NK-92 (cell line): ENCODE measurements around the gene DUSP8.
"Not testable (repeated sequence)": the region's sequence is repeated elsewhere in the genome, so short reads cannot be mapped to it uniquely, and the experiment has no call there.

Experiments used
- DNase-seq: peaks from one replicate; lab custom pipeline; 2025; ENCODE audit not compliant: unreplicated experiment; lab: John Stamatoyannopoulos, UW

DUSP8 gene

DNA sequence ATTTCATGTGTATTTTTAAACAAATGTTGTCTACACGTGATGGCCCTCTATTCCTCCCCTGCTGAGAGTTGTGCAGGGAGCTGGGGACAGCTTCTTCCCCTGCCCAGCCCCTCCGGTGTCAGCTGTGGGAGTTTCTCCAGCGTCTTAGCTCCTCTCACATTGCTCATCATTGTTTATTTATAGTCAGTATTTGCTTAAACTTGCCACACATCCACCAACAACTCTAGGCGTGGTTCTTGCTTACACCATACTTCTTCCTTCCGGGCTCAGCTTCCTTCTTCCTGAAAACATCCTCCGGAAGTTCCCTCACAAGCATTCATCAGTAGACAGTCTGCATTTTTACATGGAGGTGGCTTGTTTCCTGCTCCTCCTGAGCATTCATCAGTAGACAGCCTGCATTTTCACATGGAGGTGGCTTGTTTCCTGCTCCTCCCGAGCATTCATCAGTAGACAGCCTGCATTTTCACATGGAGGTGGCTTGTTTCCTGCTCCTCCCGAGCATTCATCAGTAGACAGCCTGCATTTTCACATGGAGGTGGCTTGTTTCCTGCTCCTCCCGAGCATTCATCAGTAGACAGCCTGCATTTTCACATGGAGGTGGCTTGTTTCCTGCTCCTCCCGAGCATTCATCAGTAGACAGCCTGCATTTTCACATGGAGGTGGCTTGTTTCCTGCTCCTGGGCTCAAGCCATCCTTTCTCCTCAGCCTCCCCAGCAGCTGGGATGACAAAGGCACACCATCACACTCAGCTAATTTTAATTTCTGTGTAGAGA, 17.3 kb upstream of the DUSP8 start:
- not testable (repeated sequence) for DNase-seq

DNA sequence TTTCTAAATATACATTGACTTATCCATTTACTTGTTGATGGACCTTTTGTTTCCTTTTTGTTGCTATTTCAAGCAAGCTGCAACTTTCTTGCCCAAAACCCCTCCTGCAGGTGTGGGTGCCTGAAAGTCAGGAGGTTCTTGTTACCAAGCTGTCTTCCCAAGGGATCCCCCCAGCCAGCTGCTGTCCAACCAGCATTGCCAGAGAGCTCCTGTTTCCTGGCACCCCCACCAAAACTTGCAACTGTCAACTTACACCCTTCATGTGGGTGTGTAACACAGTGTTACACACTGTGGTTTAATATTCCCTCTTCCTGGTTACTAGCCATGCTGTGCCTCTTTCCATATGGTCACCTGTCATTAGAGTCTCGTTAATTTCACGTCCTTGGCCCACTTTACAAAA, 14.6 kb upstream of the DUSP8 start:
- DNase-seq = no peak

- DNase-seq = not testable (repeated sequence)
Observed at GRCh38 chr11:1584661-1585370, 12.7 kb upstream of the DUSP8 start, which contains the start of gene KRTAP5-1. TSS of gene KRTAP5-1 (minus strand) at chr11:1585283. CDS start at chr11:1585249, 34 bp downstream.

DNA sequence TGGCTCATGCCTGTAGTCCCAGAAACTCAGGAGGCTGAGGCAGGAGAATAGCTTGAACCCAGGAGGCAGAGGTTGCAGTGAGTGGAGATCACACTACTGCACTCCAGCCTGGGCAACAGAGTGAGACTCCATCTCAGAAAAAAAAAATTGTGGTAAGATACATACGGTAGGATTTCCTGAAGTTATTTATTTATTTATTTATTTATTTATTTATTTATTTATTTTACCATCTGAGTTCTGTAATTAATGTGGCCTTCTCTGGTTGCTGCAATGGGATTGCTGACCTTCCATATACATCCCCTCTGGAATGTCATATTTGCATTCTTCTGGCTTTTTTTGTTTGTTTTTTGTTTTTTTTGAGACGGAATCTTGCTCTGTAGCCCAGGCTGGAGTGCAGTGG, 10.8 kb upstream of the DUSP8 start:
- not testable (repeated sequence) for DNase-seq

DNA sequence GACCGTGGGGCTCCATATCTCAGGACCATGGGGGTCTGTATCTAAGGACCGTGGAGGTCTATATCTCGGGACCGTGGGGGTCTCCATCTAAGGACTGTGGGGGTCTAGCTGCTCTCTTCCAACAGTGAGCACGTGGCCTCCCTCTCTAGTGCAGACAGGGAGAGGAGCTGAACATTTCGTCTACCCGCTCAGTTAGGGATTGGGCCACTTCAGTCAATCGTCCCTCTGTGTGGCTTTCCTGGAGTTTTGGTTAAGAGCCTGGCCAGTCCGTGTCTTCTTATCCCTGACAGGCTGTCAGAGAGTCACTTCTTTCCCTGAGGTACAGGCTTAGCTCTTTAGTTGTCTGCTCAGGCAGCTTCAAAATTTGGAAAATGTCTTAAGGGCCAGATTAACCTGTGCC, 9.9 kb upstream of the DUSP8 start:
- no peak for DNase-seq

- no peak for DNase-seq
Observed at GRCh38 chr11:1576825-1577224, 4.8 kb upstream of the DUSP8 start.

- not testable (repeated sequence) for DNase-seq
Observed at GRCh38 chr11:1575756-1576155, 3.7 kb upstream of the DUSP8 start.

GRCh38 chr11:1574933-1575242, 2.8 kb upstream of the DUSP8 start:
- DNase-seq = no peak

DNA sequence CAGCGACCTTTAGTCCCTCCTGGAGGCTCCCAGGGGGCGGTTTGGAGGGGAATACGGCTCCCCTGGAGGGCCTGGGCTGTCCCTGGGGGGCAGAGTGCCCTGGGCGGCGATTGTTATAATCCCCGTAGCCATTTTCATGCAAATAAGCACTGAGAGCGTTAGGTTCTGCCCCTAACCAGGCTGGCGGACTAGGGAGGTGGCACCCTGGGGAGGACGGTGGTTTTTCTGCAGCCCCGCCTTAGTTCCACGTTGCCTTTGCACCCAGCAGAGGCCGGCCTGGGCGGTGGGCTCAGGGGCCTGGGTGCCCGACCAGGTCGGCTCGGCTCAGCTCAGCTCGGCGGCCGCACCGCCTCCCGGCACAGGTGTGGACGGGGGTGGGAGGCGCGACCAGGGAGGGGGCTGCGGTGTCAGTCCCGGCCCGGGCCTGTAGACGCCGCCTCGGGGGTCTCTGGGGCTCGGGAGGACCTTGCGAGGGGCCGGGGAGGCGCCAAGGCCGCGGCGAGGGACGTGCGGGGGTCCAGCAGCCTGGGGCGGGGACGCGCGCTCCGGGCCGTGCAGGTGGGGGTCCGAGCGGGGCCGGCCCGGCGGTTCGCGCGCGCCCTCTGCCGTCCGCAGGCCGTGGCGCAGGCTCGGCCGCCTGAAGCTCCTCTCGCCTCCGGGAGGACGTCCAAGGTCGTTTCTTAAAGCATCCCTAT, 2.3 kb upstream of the DUSP8 start:
- no peak for DNase-seq

GRCh38 chr11:1573903-1574237, 1.8 kb upstream of the DUSP8 start:
- DNase-seq = no peak

DNA sequence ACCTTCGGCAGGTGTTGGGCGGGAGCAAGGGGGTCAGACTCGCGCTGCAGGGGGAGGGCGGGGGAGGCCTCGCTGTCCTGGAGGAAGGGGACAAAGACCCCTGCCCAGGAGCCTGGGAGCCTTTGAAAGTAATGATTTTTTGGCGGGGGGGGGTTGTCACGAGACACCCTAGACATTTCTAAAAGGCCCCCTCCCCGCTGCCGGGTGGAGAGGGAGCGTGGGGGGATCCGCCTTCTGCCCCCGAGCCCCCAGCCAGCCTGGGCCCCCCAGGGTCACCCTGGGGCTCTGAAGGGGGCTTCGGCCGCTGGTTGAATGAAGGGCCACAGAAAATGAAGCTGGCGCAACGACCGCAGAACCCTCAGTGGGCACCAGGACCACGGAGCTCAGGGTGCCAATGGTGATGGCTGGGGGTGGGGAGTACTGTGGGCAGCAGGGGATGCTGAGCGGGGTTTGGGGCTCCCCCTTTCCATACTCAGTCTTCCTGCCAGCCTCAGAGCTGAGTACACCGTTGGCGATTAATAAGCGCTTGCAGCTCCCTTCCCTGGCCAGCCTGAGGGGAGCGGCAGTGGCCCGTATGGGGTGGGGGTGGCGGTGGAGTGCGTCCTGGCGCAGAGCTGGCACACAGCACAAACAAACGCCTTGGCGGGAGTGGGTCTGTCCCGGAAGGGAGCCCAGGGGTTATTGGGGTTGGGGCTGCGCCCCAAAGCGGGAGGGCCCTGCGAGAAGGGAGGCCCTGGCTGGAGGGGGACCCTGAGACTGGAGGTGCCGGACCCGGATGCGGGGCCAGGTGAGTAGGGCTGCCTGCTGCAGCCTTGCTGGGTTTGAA, 1.2 kb upstream of the DUSP8 start:
- no peak for DNase-seq

GRCh38 chr11:1571760-1572196, 293 bp downstream of the DUSP8 start:
- DNase-seq = no peak

- no peak for DNase-seq
Observed at GRCh38 chr11:1570896-1571759, 943 bp downstream of the DUSP8 start.

DNA sequence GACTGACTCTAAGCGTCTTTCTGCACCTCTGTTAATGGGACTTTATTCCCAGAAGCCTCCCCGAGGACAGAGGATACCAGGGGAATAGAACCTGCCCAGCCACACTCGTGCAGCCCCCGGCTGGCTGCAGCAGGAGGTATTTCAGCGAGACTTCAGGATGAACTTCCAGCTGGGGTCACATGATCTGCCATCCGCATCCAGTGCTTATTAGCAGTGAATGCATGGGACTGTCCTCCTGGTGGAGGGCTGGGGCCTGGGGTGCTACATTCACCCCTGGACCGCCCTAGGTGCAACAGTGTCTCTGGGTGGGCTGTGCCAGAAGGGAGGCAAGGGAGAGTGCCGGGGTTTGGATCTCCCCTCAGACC, 1.6 kb downstream of the DUSP8 start:
- DNase-seq = no peak

- DNase-seq = no peak
Observed at GRCh38 chr11:1570001-1570453, 2.0 kb downstream of the DUSP8 start.

GRCh38 chr11:1569251-1569780, 2.8 kb downstream of the DUSP8 start:
- DNase-seq = no peak

GRCh38 chr11:1568441-1568911, 3.6 kb downstream of the DUSP8 start:
- no peak for DNase-seq

DNA sequence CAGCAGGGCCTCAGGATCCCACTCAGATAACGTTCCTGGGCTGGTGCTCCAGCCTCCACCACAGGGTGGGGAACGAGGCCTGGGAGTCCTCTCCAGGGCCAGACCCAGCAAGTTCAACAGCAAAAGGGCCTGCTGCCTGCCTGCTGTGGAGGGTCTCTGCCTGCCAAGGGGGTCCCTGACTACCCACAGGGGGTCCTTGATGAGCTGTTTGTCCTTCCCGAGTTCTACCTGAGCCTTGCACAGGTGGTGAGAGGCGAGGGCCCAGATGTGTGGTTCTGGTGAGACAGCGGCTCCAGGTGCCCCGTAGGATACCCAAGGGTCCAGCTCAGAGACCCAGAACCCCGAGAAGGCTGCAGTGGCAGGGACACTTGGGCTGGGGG, 4.4 kb downstream of the DUSP8 start:
- no peak for DNase-seq

DNA sequence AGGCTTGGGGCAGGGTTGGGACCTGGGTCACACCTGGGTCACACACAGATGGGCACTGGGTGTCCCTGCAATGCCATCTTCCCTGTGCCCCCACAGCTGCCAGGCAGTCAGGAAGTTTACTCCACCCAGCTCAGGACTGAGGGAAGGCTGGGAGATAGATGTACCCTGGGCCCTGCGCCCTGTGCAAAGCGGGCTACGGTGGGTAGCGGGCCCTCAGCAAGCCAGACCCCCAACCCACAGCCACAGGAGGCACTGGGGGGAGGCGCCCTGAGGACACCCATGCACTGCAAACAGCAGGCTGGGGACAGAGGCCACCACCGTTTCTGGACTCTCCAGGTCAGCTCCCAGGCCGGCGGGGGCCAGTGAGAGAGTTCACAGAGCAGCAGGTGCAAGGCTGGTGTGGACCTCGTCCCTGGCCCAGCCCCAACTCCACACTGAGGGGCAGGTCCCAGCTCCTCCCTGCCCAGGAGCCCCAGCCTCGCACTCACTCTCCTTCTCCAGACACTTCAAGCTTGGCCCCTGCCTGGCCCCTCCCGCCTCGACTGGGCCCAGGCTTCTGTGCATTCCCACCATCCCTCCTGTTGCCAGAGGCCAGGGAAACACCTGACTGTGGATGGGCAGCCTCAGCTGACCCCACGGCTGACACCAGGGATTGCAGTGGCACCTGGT, 4.9 kb downstream of the DUSP8 start:
- DNase-seq = no peak
